Measurements from ENCODE around the gene SLC2A9. TPM values are rescaled to one million over a fixed set of nuclear protein-coding genes. Genes with fewer than 3 reads are reported as not detected.
A peak's percentile ranks its signal among the peaks of the same experiment; 100 is the strongest.

The SLC2A9 gene
- total RNA-seq = 1 to 10 TPM; 1.1 to 1.8 TPM

- Mint-ChIP-seq H3K4me3 (peak within 1 kb of the TSS; percentile 86), H3K27me3 (no peaks in the 10 kb centered on the region), H3K9me3 (no peaks in the 10 kb centered on the region), H3K36me3 (ENCODE audit: low read depth) (no peaks in the 10 kb centered on the region), H3K4me1 (no peaks in the 10 kb centered on the region), H3K27ac (no peak within 1 kb of the TSS)
- no peak for ATAC-seq (replicated peaks)
These were observed at the start of gene SLC2A9 for GRCh38 chr4:10020871-10021652. Gene SLC2A9 (minus strand): TSS chr4:10021497. CDS start chr4:10021429, 68 bp downstream.

- no peak for ATAC-seq (replicated peaks)
- Mint-ChIP-seq H3K36me3 (ENCODE audit: low read depth) (peaks cover 94% of the 10 kb centered on the region), H3K27ac (no peak overlapping the region), H3K27me3 (no peaks in the 10 kb centered on the region), H3K4me1 (no peaks in the 10 kb centered on the region), H3K4me3 (no peak overlapping the region), H3K9me3 (no peaks in the 10 kb centered on the region)
These were observed 47.9 kb upstream of the SLC2A9 start for GRCh38 chr4:10069075-10069642.

- no peak for ATAC-seq (replicated peaks)
- Mint-ChIP-seq H3K27ac (peak overlapping the region; percentile 62), H3K36me3 (ENCODE audit: low read depth) (peaks cover 88% of the 10 kb centered on the region), H3K9me3 (no peaks in the 10 kb centered on the region), H3K27me3 (no peaks in the 10 kb centered on the region), H3K4me1 (no peaks in the 10 kb centered on the region), H3K4me3 (no peak overlapping the region)
These were observed 45.7 kb upstream of the SLC2A9 start for GRCh38 chr4:10066670-10067651.

- ATAC-seq (replicated peaks) = no peak
- no peak overlapping the region for H3K4me3 Mint-ChIP-seq
These were observed 44.9 kb upstream of the SLC2A9 start for GRCh38 chr4:10066206-10066605.

GRCh38 chr4:10063544-10064300, 42.4 kb upstream of the SLC2A9 start:
- Mint-ChIP-seq H3K9me3 (no peaks in the 10 kb centered on the region), H3K36me3 (ENCODE audit: low read depth) (peaks cover 70% of the 10 kb centered on the region), H3K4me1 (no peaks in the 10 kb centered on the region), H3K4me3 (no peak overlapping the region), H3K27me3 (no peaks in the 10 kb centered on the region), H3K27ac (no peak overlapping the region)
- ATAC-seq (replicated peaks) = no peak

More at GRCh38 chr4:10066206-10066605, 44.9 kb upstream of the SLC2A9 start:
- Mint-ChIP-seq H3K4me1 (no peaks in the 10 kb centered on the region), H3K9me3 (no peaks in the 10 kb centered on the region), H3K27me3 (no peaks in the 10 kb centered on the region), H3K36me3 (ENCODE audit: low read depth) (peaks cover 86% of the 10 kb centered on the region), H3K27ac (peak overlapping the region; percentile 73)

- no peak for ATAC-seq (replicated peaks)
- Mint-ChIP-seq H3K4me1 (no peaks in the 10 kb centered on the region), H3K27me3 (no peaks in the 10 kb centered on the region), H3K9me3 (no peaks in the 10 kb centered on the region), H3K36me3 (ENCODE audit: low read depth) (peaks cover 55% of the 10 kb centered on the region), H3K4me3 (no peak overlapping the region), H3K27ac (no peak overlapping the region)
These were observed 40.5 kb upstream of the SLC2A9 start for GRCh38 chr4:10061650-10062415.

- H3K4me1 Mint-ChIP-seq = no peaks in the 10 kb centered on the region
- H3K4me3 Mint-ChIP-seq = no peak overlapping the region
- no peak for ATAC-seq (replicated peaks)
- no peaks in the 10 kb centered on the region for H3K27me3 Mint-ChIP-seq
- H3K9me3 Mint-ChIP-seq = no peaks in the 10 kb centered on the region
- H3K36me3 Mint-ChIP-seq (ENCODE audit: low read depth) = peaks cover 21% of the 10 kb centered on the region
- H3K27ac Mint-ChIP-seq = no peak overlapping the region
These were observed 37.1 kb upstream of the SLC2A9 start for GRCh38 chr4:10058371-10058770.

GRCh38 chr4:10057023-10057395, 35.7 kb upstream of the SLC2A9 start:
- Mint-ChIP-seq H3K4me1 (peaks cover 3% of the 10 kb centered on the region), H3K27ac (no peak overlapping the region), H3K4me3 (no peak overlapping the region), H3K27me3 (no peaks in the 10 kb centered on the region), H3K36me3 (ENCODE audit: low read depth) (peaks cover 13% of the 10 kb centered on the region), H3K9me3 (no peaks in the 10 kb centered on the region)
- no peak for ATAC-seq (replicated peaks)

- H3K4me3 Mint-ChIP-seq = no peak overlapping the region
- peaks cover 3% of the 10 kb centered on the region for H3K4me1 Mint-ChIP-seq
- ATAC-seq (replicated peaks) = no peak
- H3K9me3 Mint-ChIP-seq = no peaks in the 10 kb centered on the region
- no peak overlapping the region for H3K27ac Mint-ChIP-seq
- H3K27me3 Mint-ChIP-seq = no peaks in the 10 kb centered on the region
- H3K36me3 Mint-ChIP-seq (ENCODE audit: low read depth) = peaks cover 11% of the 10 kb centered on the region
These were observed 35.2 kb upstream of the SLC2A9 start for GRCh38 chr4:10056334-10057022.

GRCh38 chr4:10055871-10056270, 34.6 kb upstream of the SLC2A9 start:
- no peak overlapping the region for H3K27ac Mint-ChIP-seq
- no peak for ATAC-seq (replicated peaks)
- H3K9me3 Mint-ChIP-seq = no peaks in the 10 kb centered on the region
- peaks cover 3% of the 10 kb centered on the region for H3K4me1 Mint-ChIP-seq
- H3K36me3 Mint-ChIP-seq (ENCODE audit: low read depth) = peaks cover 7% of the 10 kb centered on the region
- no peaks in the 10 kb centered on the region for H3K27me3 Mint-ChIP-seq
- H3K4me3 Mint-ChIP-seq = no peak overlapping the region

GRCh38 chr4:10054571-10055041, 33.3 kb upstream of the SLC2A9 start:
- H3K9me3 Mint-ChIP-seq = no peaks in the 10 kb centered on the region
- ATAC-seq (replicated peaks) = no peak
- no peak overlapping the region for H3K4me3 Mint-ChIP-seq
- peaks cover 7% of the 10 kb centered on the region for H3K36me3 Mint-ChIP-seq (ENCODE audit: low read depth)
- H3K27ac Mint-ChIP-seq = no peak overlapping the region
- peaks cover 3% of the 10 kb centered on the region for H3K4me1 Mint-ChIP-seq
- no peaks in the 10 kb centered on the region for H3K27me3 Mint-ChIP-seq

- ATAC-seq (replicated peaks) = no peak
- Mint-ChIP-seq H3K36me3 (ENCODE audit: low read depth) (peaks cover 5% of the 10 kb centered on the region), H3K27me3 (no peaks in the 10 kb centered on the region), H3K4me1 (peaks cover 3% of the 10 kb centered on the region), H3K27ac (no peak overlapping the region), H3K4me3 (no peak overlapping the region), H3K9me3 (no peaks in the 10 kb centered on the region)
These were observed 32.5 kb upstream of the SLC2A9 start for GRCh38 chr4:10053635-10054453.

All from activated T-helper 17 cell treated with anti-CD3 and anti-CD28 coated beads, Interleukin-2, amount 50 U/mL, for 72 hours (primary cell).